C4-2B (cell line): ENCODE results near the gene SOX5.

ENCODE experiments used
- ZFX ChIP-seq: fragments of 450-650 bp; IDR thresholded peaks from 2 replicates; pipeline ENCODE4 v1.6.1; 2017
- TF ChIP-seq, protein P1 (sequence below): fragments of 450-650 bp; conservative IDR thresholded peaks from 2 replicates; pipeline ENCODE4 v1.5.1; 2017; ENCODE audit warnings: mild to moderate bottlenecking

DNA sequence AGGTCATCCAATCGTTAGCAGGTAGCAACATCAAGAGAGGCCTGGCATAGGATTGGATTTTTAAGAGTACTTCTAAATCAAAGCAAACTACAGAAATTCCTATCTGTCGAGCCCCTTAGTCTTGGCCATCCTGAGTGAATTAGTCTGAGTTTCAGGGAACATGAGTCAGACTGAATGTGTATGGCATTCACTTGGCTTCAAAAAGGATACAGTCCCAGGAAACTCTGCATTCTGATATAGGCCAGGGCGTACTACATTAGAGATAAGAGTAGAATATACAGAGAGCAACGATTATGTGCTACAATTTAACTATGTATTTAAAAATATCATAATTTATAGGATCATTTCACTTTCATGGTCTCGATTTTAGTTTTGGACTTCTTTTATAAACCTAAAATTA lies 242.2 kb downstream of the SOX5 start:
- TF ChIP-seq, protein P1, sequence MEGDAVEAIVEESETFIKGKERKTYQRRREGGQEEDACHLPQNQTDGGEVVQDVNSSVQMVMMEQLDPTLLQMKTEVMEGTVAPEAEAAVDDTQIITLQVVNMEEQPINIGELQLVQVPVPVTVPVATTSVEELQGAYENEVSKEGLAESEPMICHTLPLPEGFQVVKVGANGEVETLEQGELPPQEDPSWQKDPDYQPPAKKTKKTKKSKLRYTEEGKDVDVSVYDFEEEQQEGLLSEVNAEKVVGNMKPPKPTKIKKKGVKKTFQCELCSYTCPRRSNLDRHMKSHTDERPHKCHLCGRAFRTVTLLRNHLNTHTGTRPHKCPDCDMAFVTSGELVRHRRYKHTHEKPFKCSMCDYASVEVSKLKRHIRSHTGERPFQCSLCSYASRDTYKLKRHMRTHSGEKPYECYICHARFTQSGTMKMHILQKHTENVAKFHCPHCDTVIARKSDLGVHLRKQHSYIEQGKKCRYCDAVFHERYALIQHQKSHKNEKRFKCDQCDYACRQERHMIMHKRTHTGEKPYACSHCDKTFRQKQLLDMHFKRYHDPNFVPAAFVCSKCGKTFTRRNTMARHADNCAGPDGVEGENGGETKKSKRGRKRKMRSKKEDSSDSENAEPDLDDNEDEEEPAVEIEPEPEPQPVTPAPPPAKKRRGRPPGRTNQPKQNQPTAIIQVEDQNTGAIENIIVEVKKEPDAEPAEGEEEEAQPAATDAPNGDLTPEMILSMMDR: no peak
- TF ChIP-seq ZFX: no peak
